ENCODE data around the gene RPL22. TPM values are rescaled to one million over a fixed set of nuclear protein-coding genes. Genes with fewer than 3 reads are reported as not detected.
"Not testable (repeated sequence)": the region's sequence is repeated elsewhere in the genome, so short reads cannot be mapped to it uniquely, and the experiment has no call there.

Gene RPL22
- total and polyA plus RNA-seq, 2 of the 4 experiments (the other 2 are of a cell fraction) = 26.2 to 131 TPM

- H3K4ac ChIP-seq (ENCODE audit: low read depth, low read length); H2AK5ac ChIP-seq (ENCODE audit: low read depth, low read length); H2BK5ac ChIP-seq (ENCODE audit: low read depth, low read length, poor library complexity, severe bottlenecking); ATAC-seq (ENCODE audit: low read depth); H4K20me1 ChIP-seq (ENCODE audit: insufficient read depth, low read length); H3K18ac ChIP-seq (ENCODE audit: low read depth, low read length); H4K5ac ChIP-seq (ENCODE audit: low read depth, low read length); H3K4me2 ChIP-seq (ENCODE audit: low read depth, low read length); H2BK15ac ChIP-seq (ENCODE audit: low read depth, low read length); H2AK9ac ChIP-seq (replicated peaks; ENCODE audit: low read depth, low read length, poor library complexity); H3K4me1 ChIP-seq (ENCODE audit: control insufficient read depth, insufficient read depth, low read length); H3K9ac ChIP-seq (ENCODE audit: low read depth, low read length); H3K4me3 ChIP-seq (ENCODE audit: insufficient read depth, low read depth, low read length); dilution Hi-C loops (cut with HindIII; ENCODE audit: low sequenced_read_pairs, unreplicated experiment); H3K9me1 ChIP-seq (ENCODE audit: insufficient read depth, low read length); H3K79me1 ChIP-seq (ENCODE audit: low read depth in 1 of 2, low read length in 2 of 2); H3K27ac ChIP-seq (ENCODE audit: insufficient read depth, low read length); intact Hi-C loops (cut with micrococcal nuclease); H2BK120ac ChIP-seq (ENCODE audit: low read depth, low read length); H4K91ac ChIP-seq (ENCODE audit: insufficient read depth, low read depth, low read length); H3K56ac ChIP-seq (ENCODE audit: extremely low read depth, insufficient read depth, low read length); H3K23ac ChIP-seq (ENCODE audit: low read depth, low read length); in situ Hi-C loops (cut with MboI; ENCODE audit: low sequenced_read_pairs); H2BK20ac ChIP-seq (ENCODE audit: low read depth, low read length); BruUV-seq (replicated peaks); DNase-seq; POLR2A ChIA-PET (ENCODE audit: unreplicated experiment); H3K27me3 ChIP-seq (ENCODE audit: control insufficient read depth, insufficient read depth, low read length); H3K9me3 ChIP-seq (ENCODE audit: control insufficient read depth, insufficient read depth, low read length); H4K8ac ChIP-seq (ENCODE audit: low read depth in 2 of 2, low read length in 2 of 2); H3K14ac ChIP-seq (replicated peaks; ENCODE audit: low read depth, low read length); H2AFZ ChIP-seq (replicated peaks; ENCODE audit: low read length, poor library complexity): not testable (repeated sequence)
- H3K36me3 ChIP-seq (ENCODE audit: control insufficient read depth, insufficient read depth, low read length) = peaks cover 18% of the 10 kb centered on the region
- WGBS, 2 experiments (ENCODE audit: extremely low coverage in 2 of 2, insufficient read length in 1 of 2) = 100% methylated on average over 2 of the region's 11 CpGs; no CpG with 5 or more reads in 1 of the 2 experiments
- CTCF ChIA-PET = interaction anchor here (0.6 kb wide), 1 partner anchor 128 kb away, joined by 4 read pairs; no protein-coding TSS in a partner anchor
Observed at GRCh38 chr1:6219641-6220040, 20.2 kb upstream of the RPL22 start.

Data from IMR-90 (cell line).